ENCODE results near the gene STK38.

STK38 gene

GRCh38 chr6:36563237-36563927 lies 16.1 kb upstream of the STK38 start:
- DNase-seq, result no peak

GRCh38 chr6:36560822-36561221 lies 13.5 kb upstream of the STK38 start:
- DNase-seq, result no peak

GRCh38 chr6:36559011-36559793 lies 11.9 kb upstream of the STK38 start:
- DNase-seq, result no peak

GRCh38 chr6:36556281-36556680 lies 9.0 kb upstream of the STK38 start:
- no peak for DNase-seq

- no peak for DNase-seq
Observed at GRCh38 chr6:36555750-36556252, 8.5 kb upstream of the STK38 start.

GRCh38 chr6:36550473-36551000 lies 3.3 kb upstream of the STK38 start:
- DNase-seq, result no peak

- DNase-seq, result no peak
Observed at GRCh38 chr6:36548401-36548743, 1.1 kb upstream of the STK38 start.

GRCh38 chr6:36547646-36548400 lies 544 bp upstream of the STK38 start:
- peak; percentile 77 for DNase-seq

GRCh38 chr6:36546308-36546919 lies 865 bp downstream of the STK38 start:
- DNase-seq, result peak; percentile 24

GRCh38 chr6:36545767-36546307 lies 1.4 kb downstream of the STK38 start:
- no peak for DNase-seq

- DNase-seq, result no peak
Observed at GRCh38 chr6:36544228-36544627, 3.1 kb downstream of the STK38 start.

- DNase-seq, result no peak
Observed at GRCh38 chr6:36542041-36542440, 5.2 kb downstream of the STK38 start.

- DNase-seq, result no peak
Observed at GRCh38 chr6:36539814-36540568, 7.3 kb downstream of the STK38 start.

- no peak for DNase-seq
Observed at GRCh38 chr6:36536873-36537547, 10.3 kb downstream of the STK38 start.

- DNase-seq, result no peak
Observed at GRCh38 chr6:36533321-36533720, 14.0 kb downstream of the STK38 start.

GRCh38 chr6:36526066-36526465 lies 21.2 kb downstream of the STK38 start:
- no peak for DNase-seq

- DNase-seq, result no peak
Observed at GRCh38 chr6:36525346-36525745, 21.9 kb downstream of the STK38 start.

GRCh38 chr6:36524871-36525270 lies 22.4 kb downstream of the STK38 start:
- no peak for DNase-seq

- no peak for DNase-seq
Observed at GRCh38 chr6:36523936-36524499, 23.3 kb downstream of the STK38 start.

- DNase-seq, result no peak
Observed at GRCh38 chr6:36523451-36523850, 23.8 kb downstream of the STK38 start.

GRCh38 chr6:36519352-36519751 lies 27.9 kb downstream of the STK38 start:
- DNase-seq, result peak; percentile 47
